ENCODE results near the gene MDP1.

- TF ChIP-seq SUZ12 (IDR thresholded peaks at IDR 0.05; ENCODE audit: extremely low read depth, insufficient read depth, insufficient read length) = no peak
- TF ChIP-seq YY1 (IDR thresholded peaks at IDR 0.05; ENCODE audit: insufficient read depth, insufficient read length) = no peak
Observed at GRCh38 chr14:24179961-24180796, 35.7 kb downstream of the MDP1 start.

All from NT2/D1 (cell line).